Liver (tissue), 9 donors: ENCODE data around the gene ISCA1. TPM values are rescaled to one million over a fixed set of nuclear protein-coding genes. Genes with fewer than 3 reads are reported as not detected.

Experiments
- DNase-seq: peaks from one replicate; pipeline ENCODE4 v3.0.0-alpha.2; 2017; ENCODE audit warnings: low spot score
- H3K27ac ChIP-seq, 2 donors: one replicate each; pipeline ENCODE4 v1.7.0; 2013; ENCODE audit warnings: inconsistent platforms in 2 of 2, low read length in 2 of 2, control low read depth in 1 of 2, low read depth in 1 of 2, mild to moderate bottlenecking in 1 of 2
- H3K27me3 ChIP-seq, 4 donors: one replicate each; pipeline versions ENCODE4 v1.6.1 to v1.7.0; 2013; ENCODE audit warnings: low read length in 3 of 4, inconsistent platforms in 1 of 4, mild to moderate bottlenecking in 1 of 4, moderate library complexity in 1 of 4; ENCODE audit not compliant: control insufficient read depth in 4 of 4, insufficient read depth in 4 of 4
- H3K36me3 ChIP-seq, 4 donors: one replicate each; pipeline versions ENCODE4 v1.6.1 to v1.7.0; 2013; ENCODE audit warnings: low read length in 3 of 4, mild to moderate bottlenecking in 3 of 4, low read depth in 1 of 4, moderate library complexity in 1 of 4; ENCODE audit not compliant: control insufficient read depth in 4 of 4, insufficient read depth in 3 of 4
- H3K4me1 ChIP-seq, 4 donors: one replicate each; pipeline versions ENCODE4 v1.6.1 to v1.7.0; 2013; ENCODE audit warnings: low read length in 3 of 4, mild to moderate bottlenecking in 3 of 4, moderate library complexity in 1 of 4; ENCODE audit not compliant: control insufficient read depth in 4 of 4, insufficient read depth in 4 of 4
- H3K4me3 ChIP-seq, 3 donors: one replicate each; pipeline versions ENCODE4 v1.6.1 to v1.7.0; 2013; ENCODE audit warnings: low read length in 3 of 3, control low read depth in 1 of 3, low read depth in 1 of 3, mild to moderate bottlenecking in 1 of 3
- H3K9ac ChIP-seq, 2 donors: one replicate each; pipeline ENCODE4 v1.7.0; 2013; ENCODE audit warnings: low read length in 2 of 2, mild to moderate bottlenecking in 2 of 2, moderate library complexity in 2 of 2, control low read depth in 1 of 2, low read depth in 1 of 2
- H3K9me3 ChIP-seq, 4 donors: one replicate each; pipeline versions ENCODE4 v1.6.1 to v1.7.0; 2013; ENCODE audit warnings: low read length in 3 of 4; ENCODE audit not compliant: control insufficient read depth in 4 of 4
- EGR1 ChIP-seq, 2 donors: IDR thresholded peaks; 2 replicates each; pipeline ENCODE4 v1.6.1; 2016 to 2018; ENCODE audit warnings: antibody characterized with exemption in 2 of 2, low read depth in 2 of 2
- FOXA1 ChIP-seq: IDR thresholded peaks from 2 replicates; pipeline ENCODE4 v1.6.1; 2016; ENCODE audit warnings: antibody characterized with exemption
- FOXA2 ChIP-seq: IDR thresholded peaks from 2 replicates; pipeline ENCODE4 v1.6.1; 2016; ENCODE audit warnings: antibody characterized with exemption
- GABPA ChIP-seq, 2 donors: IDR thresholded peaks in 1 of 2; conservative IDR thresholded peaks in 1 of 2; 2 replicates each; pipeline ENCODE4 v1.6.1; 2016; ENCODE audit warnings: antibody characterized with exemption in 2 of 2, mild to moderate bottlenecking in 1 of 2, moderate library complexity in 1 of 2
- HNF4A ChIP-seq, 2 donors: conservative IDR thresholded peaks; 2 replicates each; pipeline ENCODE4 v1.6.1; 2016; ENCODE audit warnings: antibody characterized with exemption in 2 of 2, mild to moderate bottlenecking in 2 of 2
- HNF4G ChIP-seq: IDR thresholded peaks from 2 replicates; pipeline ENCODE4 v1.6.1; 2016; ENCODE audit warnings: antibody characterized with exemption
- JUND ChIP-seq, 2 donors: IDR thresholded peaks; 2 replicates each; pipeline ENCODE4 v1.6.1; 2016; ENCODE audit warnings: antibody characterized with exemption in 2 of 2
- NR2F2 ChIP-seq: IDR thresholded peaks from 2 replicates; pipeline ENCODE4 v1.6.1; 2016; ENCODE audit warnings: antibody characterized with exemption
- RAD21 ChIP-seq, 2 donors: IDR thresholded peaks; 2 replicates each; pipeline ENCODE4 v1.6.1; 2016; ENCODE audit warnings: antibody characterized with exemption in 2 of 2, mild to moderate bottlenecking in 2 of 2
- RXRA ChIP-seq, 2 donors: IDR thresholded peaks; 2 replicates each; pipeline ENCODE4 v1.6.1; 2017 to 2018; ENCODE audit warnings: antibody characterized with exemption in 2 of 2, mild to moderate bottlenecking in 1 of 2
- SP1 ChIP-seq: IDR thresholded peaks from 2 replicates; pipeline ENCODE4 v1.6.1; 2018; ENCODE audit warnings: antibody characterized with exemption, mild to moderate bottlenecking
- TAF1 ChIP-seq: conservative IDR thresholded peaks from 2 replicates; pipeline ENCODE4 v1.6.1; 2016; ENCODE audit warnings: antibody characterized with exemption, mild to moderate bottlenecking
- YY1 ChIP-seq: IDR thresholded peaks from 2 replicates; pipeline ENCODE4 v1.6.1; 2016; ENCODE audit warnings: antibody characterized with exemption, mild to moderate bottlenecking
- WGBS: extraction: QIAGEN DNeasy Blood & Tissue Kit; methylation state at CpG from one replicate; pipeline ENCODE4 v1.1.7; 2013; 5-methylcytosine and 5-hydroxymethylcytosine counted together
- polyA plus RNA-seq, 2 donors: library from polyadenylated mRNA; stranded (reverse) in 1 of 2; unstranded in 1 of 2; fragments of 200-250 nt in 1 of 2; fragments of >200 nt in 1 of 2; fragmentation: Nextera tagmentation in 1 of 2; extraction: Ambion mirVana in 1 of 2; gene quantifications; one replicate each; pipeline versions ENCODE4 v1.2.1 to v1.2.3, GENCODE V29; 2013 to 2015
- total RNA-seq, 2 donors: library from RNA; depleted of rRNA; stranded (reverse); fragments of >200 nt; gene quantifications; one replicate each; pipeline ENCODE4 v1.2.3, GENCODE V29; 2014
- TF ChIP-seq, protein P1 (sequence below): IDR thresholded peaks from 2 replicates; pipeline ENCODE4 v1.6.1; 2016; ENCODE audit warnings: antibody characterized with exemption
- TF ChIP-seq, protein P2 (sequence below): IDR thresholded peaks from 2 replicates; pipeline ENCODE4 v1.6.1; 2016; ENCODE audit warnings: antibody characterized with exemption, mild to moderate bottlenecking
- TF ChIP-seq, protein P3 (sequence below): IDR thresholded peaks from 2 replicates; pipeline ENCODE4 v1.6.1; 2016; ENCODE audit warnings: antibody characterized with exemption
- TF ChIP-seq, protein P4 (sequence below): fragments of 150-350 bp; IDR thresholded peaks from 2 replicates; pipeline ENCODE4 v1.5.1; 2017; ENCODE audit warnings: improper control_type of control experiment, low read depth, low read length; ENCODE audit not compliant: missing input control
- TF ChIP-seq, protein P5 (sequence below): IDR thresholded peaks from 2 replicates; pipeline ENCODE4 v1.6.1; 2016; ENCODE audit warnings: antibody characterized with exemption
- donor health status: healthy.
- donor health status: healthy.
- donor health status: healthy.
- donor health status: healthy.
- donor health status: healthy.

The ISCA1 gene
- total and polyA plus RNA-seq, 4 donors, result 26.6 to 43.2 (median 27.8) TPM

DNA sequence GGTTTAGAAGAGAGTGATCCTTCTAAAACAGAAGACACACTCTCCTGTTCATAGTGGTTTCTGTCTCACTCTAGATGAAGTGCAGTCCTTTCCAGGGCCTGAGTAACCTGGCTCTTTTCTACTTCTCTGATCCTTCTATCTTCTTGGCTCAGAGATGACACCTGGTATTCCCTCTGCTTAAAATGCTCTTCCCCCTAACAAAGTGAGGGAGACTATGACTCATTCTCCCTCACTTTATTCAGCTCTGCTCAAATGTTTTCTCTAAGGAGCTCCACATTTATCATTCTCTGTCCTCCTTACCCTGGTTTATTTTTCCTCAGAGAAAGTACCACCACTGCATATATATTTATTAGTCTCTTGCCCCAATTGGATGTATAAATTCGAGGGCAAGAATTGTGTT, 47.3 kb upstream of the ISCA1 start:
- Histone ChIP-seq H3K9ac (no peak overlapping the region), H3K27ac (no peak overlapping the region), H3K27me3 (no peaks in the 10 kb centered on the region), H3K4me3 (no peak overlapping the region), H3K9me3 (no peaks in the 10 kb centered on the region), H3K36me3 (peaks cover 5 to 69% (median 60%) of the 10 kb centered on the region in 4 donors), H3K4me1 (no peaks in the 10 kb centered on the region)
- 91% methylated on average over 1 of the region's 1 CpG for WGBS
- DNase-seq, result no peak
- TF ChIP-seq GABPA (IDR thresholded peaks at IDR 0.05 in 1 of 2, conservative IDR thresholded peaks at IDR 0.05 in 1 of 2), result no peak
- TF ChIP-seq, protein P1, sequence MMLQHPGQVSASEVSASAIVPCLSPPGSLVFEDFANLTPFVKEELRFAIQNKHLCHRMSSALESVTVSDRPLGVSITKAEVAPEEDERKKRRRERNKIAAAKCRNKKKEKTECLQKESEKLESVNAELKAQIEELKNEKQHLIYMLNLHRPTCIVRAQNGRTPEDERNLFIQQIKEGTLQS, result no peak
- no peak for TF ChIP-seq RAD21 (IDR thresholded peaks at IDR 0.05)
- no peak for TF ChIP-seq YY1
- no peak for TF ChIP-seq HNF4G
- TF ChIP-seq, protein P2, sequence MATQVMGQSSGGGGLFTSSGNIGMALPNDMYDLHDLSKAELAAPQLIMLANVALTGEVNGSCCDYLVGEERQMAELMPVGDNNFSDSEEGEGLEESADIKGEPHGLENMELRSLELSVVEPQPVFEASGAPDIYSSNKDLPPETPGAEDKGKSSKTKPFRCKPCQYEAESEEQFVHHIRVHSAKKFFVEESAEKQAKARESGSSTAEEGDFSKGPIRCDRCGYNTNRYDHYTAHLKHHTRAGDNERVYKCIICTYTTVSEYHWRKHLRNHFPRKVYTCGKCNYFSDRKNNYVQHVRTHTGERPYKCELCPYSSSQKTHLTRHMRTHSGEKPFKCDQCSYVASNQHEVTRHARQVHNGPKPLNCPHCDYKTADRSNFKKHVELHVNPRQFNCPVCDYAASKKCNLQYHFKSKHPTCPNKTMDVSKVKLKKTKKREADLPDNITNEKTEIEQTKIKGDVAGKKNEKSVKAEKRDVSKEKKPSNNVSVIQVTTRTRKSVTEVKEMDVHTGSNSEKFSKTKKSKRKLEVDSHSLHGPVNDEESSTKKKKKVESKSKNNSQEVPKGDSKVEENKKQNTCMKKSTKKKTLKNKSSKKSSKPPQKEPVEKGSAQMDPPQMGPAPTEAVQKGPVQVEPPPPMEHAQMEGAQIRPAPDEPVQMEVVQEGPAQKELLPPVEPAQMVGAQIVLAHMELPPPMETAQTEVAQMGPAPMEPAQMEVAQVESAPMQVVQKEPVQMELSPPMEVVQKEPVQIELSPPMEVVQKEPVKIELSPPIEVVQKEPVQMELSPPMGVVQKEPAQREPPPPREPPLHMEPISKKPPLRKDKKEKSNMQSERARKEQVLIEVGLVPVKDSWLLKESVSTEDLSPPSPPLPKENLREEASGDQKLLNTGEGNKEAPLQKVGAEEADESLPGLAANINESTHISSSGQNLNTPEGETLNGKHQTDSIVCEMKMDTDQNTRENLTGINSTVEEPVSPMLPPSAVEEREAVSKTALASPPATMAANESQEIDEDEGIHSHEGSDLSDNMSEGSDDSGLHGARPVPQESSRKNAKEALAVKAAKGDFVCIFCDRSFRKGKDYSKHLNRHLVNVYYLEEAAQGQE, result no peak
- TF ChIP-seq RXRA (IDR thresholded peaks at IDR 0.05), result no peak
- no peak for TF ChIP-seq HNF4A (conservative IDR thresholded peaks at IDR 0.05)
- TF ChIP-seq, protein P3, sequence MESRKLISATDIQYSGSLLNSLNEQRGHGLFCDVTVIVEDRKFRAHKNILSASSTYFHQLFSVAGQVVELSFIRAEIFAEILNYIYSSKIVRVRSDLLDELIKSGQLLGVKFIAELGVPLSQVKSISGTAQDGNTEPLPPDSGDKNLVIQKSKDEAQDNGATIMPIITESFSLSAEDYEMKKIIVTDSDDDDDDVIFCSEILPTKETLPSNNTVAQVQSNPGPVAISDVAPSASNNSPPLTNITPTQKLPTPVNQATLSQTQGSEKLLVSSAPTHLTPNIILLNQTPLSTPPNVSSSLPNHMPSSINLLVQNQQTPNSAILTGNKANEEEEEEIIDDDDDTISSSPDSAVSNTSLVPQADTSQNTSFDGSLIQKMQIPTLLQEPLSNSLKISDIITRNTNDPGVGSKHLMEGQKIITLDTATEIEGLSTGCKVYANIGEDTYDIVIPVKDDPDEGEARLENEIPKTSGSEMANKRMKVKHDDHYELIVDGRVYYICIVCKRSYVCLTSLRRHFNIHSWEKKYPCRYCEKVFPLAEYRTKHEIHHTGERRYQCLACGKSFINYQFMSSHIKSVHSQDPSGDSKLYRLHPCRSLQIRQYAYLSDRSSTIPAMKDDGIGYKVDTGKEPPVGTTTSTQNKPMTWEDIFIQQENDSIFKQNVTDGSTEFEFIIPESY, result no peak
- TF ChIP-seq TAF1, result no peak
- no peak for TF ChIP-seq FOXA2
- no peak for TF ChIP-seq EGR1 (IDR thresholded peaks at IDR 0.05; ENCODE audit: low read depth in 2 of 2)
- TF ChIP-seq, protein P4, sequence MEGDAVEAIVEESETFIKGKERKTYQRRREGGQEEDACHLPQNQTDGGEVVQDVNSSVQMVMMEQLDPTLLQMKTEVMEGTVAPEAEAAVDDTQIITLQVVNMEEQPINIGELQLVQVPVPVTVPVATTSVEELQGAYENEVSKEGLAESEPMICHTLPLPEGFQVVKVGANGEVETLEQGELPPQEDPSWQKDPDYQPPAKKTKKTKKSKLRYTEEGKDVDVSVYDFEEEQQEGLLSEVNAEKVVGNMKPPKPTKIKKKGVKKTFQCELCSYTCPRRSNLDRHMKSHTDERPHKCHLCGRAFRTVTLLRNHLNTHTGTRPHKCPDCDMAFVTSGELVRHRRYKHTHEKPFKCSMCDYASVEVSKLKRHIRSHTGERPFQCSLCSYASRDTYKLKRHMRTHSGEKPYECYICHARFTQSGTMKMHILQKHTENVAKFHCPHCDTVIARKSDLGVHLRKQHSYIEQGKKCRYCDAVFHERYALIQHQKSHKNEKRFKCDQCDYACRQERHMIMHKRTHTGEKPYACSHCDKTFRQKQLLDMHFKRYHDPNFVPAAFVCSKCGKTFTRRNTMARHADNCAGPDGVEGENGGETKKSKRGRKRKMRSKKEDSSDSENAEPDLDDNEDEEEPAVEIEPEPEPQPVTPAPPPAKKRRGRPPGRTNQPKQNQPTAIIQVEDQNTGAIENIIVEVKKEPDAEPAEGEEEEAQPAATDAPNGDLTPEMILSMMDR, result no peak
- TF ChIP-seq NR2F2, result no peak
- TF ChIP-seq, protein P5, sequence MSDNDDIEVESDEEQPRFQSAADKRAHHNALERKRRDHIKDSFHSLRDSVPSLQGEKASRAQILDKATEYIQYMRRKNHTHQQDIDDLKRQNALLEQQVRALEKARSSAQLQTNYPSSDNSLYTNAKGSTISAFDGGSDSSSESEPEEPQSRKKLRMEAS, result no peak
- no peak for TF ChIP-seq JUND (IDR thresholded peaks at IDR 0.05)
- no peak for TF ChIP-seq SP1
- no peak for TF ChIP-seq FOXA1
